PC-3 (cell line): ENCODE data around the gene MAP7. TPM values are rescaled to one million over a fixed set of nuclear protein-coding genes. Genes with fewer than 3 reads are reported as not detected.
"Not testable (repeated sequence)": the region's sequence is repeated elsewhere in the genome, so short reads cannot be mapped to it uniquely, and the experiment has no call there.

Experiments
- ATAC-seq: fragments of 200-7000 bp; cut with Tn5 transposase; 2 replicates; pipeline ENCODE4 v1.9.1; 2020; ENCODE audit warnings: mild to moderate bottlenecking, moderate library complexity
- BruUV-seq: library from RNA; stranded (reverse); fragments of 400-500 nt; replicated peaks from 2 replicates; lab custom pipeline; 2021; lab: Mats Ljungman, UMichigan
- CTCF ChIA-PET: fragments of 300-600 bp; sonication (Branson Sonifier 250); formaldehyde crosslinking; loops from one replicate; lab custom pipeline; 2022; ENCODE audit warnings: antibody characterized with exemption; lab: Charles Lee
- POLR2A ChIA-PET: fragments of 300-600 bp; sonication (Branson Sonifier 250); formaldehyde crosslinking; loops from one replicate; lab custom pipeline; 2022; ENCODE audit warnings: antibody characterized with exemption; ENCODE audit not compliant: unreplicated experiment; lab: Charles Lee
- DNase-seq: peaks from one replicate; pipeline ENCODE4 v3.0.0-alpha.2; 2015
- H2AFZ ChIP-seq: fragments of 300-600 bp; sonication (generic); 2 replicates; pipeline ENCODE4 v1.6.0; 2016; ENCODE audit warnings: antibody characterized with exemption, low read length
- H3F3A ChIP-seq: fragments of 300-600 bp; sonication (generic); one replicate; pipeline ENCODE4 v1.6.0; 2017; ENCODE audit warnings: antibody characterized with exemption, low read length, control low read depth, mild to moderate bottlenecking; ENCODE audit not compliant: unreplicated experiment
- H3K27ac ChIP-seq: fragments of 300-600 bp; sonication (generic); 2 replicates; pipeline ENCODE4 v1.5.1; 2016; ENCODE audit warnings: mild to moderate bottlenecking, low read length
- H3K27me3 ChIP-seq: fragments of 300-600 bp; sonication (generic); 2 replicates; pipeline ENCODE4 v1.6.1; 2016; ENCODE audit warnings: low read length, mixed read lengths
- H3K36me3 ChIP-seq: fragments of 300-600 bp; sonication (generic); 2 replicates; pipeline ENCODE4 v1.6.1; 2016; ENCODE audit warnings: low read depth, mixed run types, low read length, mixed read lengths
- H3K4me1 ChIP-seq: fragments of 300-600 bp; sonication (generic); 2 replicates; pipeline ENCODE4 v1.5.1; 2016; ENCODE audit warnings: low read length; ENCODE audit not compliant: insufficient read depth
- H3K4me2 ChIP-seq: fragments of 300-600 bp; sonication (generic); 2 replicates; pipeline ENCODE4 v1.6.0; 2016; ENCODE audit warnings: low read length
- H3K4me3 ChIP-seq: fragments of 300-600 bp; sonication (generic); 2 replicates; pipeline ENCODE4 v1.5.1; 2016; ENCODE audit warnings: mild to moderate bottlenecking, low read length, mixed read lengths
- H3K79me2 ChIP-seq: fragments of 300-600 bp; sonication (generic); 2 replicates; pipeline ENCODE4 v1.6.1; 2017; ENCODE audit warnings: low read length, mixed read lengths
- H3K9ac ChIP-seq: fragments of 300-600 bp; sonication (generic); 2 replicates; pipeline ENCODE4 v1.6.0; 2016; ENCODE audit warnings: mild to moderate bottlenecking, low read length
- H3K9me2 ChIP-seq: fragments of 300-600 bp; sonication (generic); replicated peaks from 2 replicates; pipeline ENCODE4 v1.6.1; 2016; ENCODE audit warnings: mixed run types, low read length, mixed read lengths
- H3K9me3 ChIP-seq: fragments of 300-600 bp; sonication (generic); 2 replicates; pipeline ENCODE4 v1.6.1; 2016; ENCODE audit warnings: low read length, mixed read lengths
- H4K20me1 ChIP-seq: fragments of 300-600 bp; sonication (generic); 2 replicates; pipeline ENCODE4 v1.6.1; 2016; ENCODE audit warnings: low read length, mixed read lengths
- EZH2 ChIP-seq: fragments of 300-600 bp; sonication (generic); IDR thresholded peaks from one replicate; pipeline ENCODE4 v1.6.1; 2017; ENCODE audit warnings: antibody characterized with exemption, mild to moderate bottlenecking, low read length; ENCODE audit not compliant: unreplicated experiment
- EZH2phosphoT487 ChIP-seq: fragments of 300-600 bp; sonication (generic); IDR thresholded peaks from 2 replicates; pipeline ENCODE4 v1.6.1; 2018; ENCODE audit warnings: mild to moderate bottlenecking, antibody characterized with exemption, low read length, borderline replicate concordance
- intact Hi-C: fragments of 100-400 bp; cut with micrococcal nuclease; formaldehyde crosslinking; loops from 2 replicates; pipeline ENCODE4 v1.9.0; 2023
- total RNA-seq: library from RNA; depleted of rRNA; stranded (reverse); fragments of >200 nt; gene quantifications from 2 replicates; pipeline ENCODE4 v1.2.3, GENCODE V29; 2014
- TF ChIP-seq, protein P1 (sequence below): fragments of 300-600 bp; sonication (generic); conservative IDR thresholded peaks from 2 replicates; pipeline ENCODE4 v1.5.1; 2017; ENCODE audit warnings: antibody characterized with exemption, low read depth, mild to moderate bottlenecking, low read length

Gene MAP7
- total RNA-seq, 1 experiment from 2014 or later = 13.9 TPM

DNA sequence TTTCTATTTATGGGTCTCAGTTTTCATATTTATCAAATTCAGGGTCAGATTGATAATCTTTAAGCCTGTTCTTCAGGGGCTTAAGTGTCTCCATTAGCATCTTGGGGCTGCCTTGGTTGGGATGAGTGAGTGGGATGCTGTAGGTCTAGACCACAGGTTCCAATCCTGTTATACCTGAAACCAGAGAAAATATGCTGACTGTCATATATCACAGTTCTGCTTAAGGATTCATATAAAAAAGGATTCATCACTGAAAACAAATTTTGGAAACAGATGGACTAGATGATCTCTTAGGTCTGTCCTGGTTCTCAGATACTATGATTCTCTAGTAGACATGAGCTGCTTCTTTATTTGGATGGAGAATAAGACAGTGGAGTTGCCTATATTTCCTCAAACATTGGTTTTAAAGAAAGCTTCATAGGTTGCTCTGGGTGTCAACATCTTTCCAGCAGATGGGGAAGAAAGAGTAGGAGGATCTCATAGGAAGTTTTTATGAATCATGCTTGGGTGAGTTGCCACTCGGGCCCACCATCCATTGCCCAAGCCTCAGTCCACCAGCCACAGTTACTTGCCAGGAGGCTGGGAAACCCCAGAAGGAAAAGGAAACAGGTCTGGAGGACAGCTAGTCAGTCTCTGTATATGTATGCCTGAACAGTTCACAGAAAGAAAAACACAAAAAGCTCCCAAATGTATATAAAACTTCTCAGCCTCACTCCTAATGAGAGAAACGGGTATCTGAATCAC, 42.9 kb upstream of the MAP7 start:
- Histone ChIP-seq H3K9me3 (no peaks in the 10 kb centered on the region), H3K4me1 (peaks cover 17% of the 10 kb centered on the region), H3K4me3 (no peak overlapping the region), H3K27ac (peak overlapping the region; percentile 69), H3K36me3 (no peaks in the 10 kb centered on the region), H4K20me1 (no peaks in the 10 kb centered on the region), H3K79me2 (no peaks in the 10 kb centered on the region), H3F3A (no peaks in the 10 kb centered on the region), H3K27me3 (no peaks in the 10 kb centered on the region), H3K9ac (0 out of 2 replicates have a peak overlapping the region, but pooled peaks have one; percentile 10), H3K9me2 (no peaks in the 10 kb centered on the region), H2AFZ (no peak overlapping the region), H3K4me2 (peak overlapping the region; percentile 41)
- intact Hi-C loops = no loop called here
- ATAC-seq (no peak), DNase-seq (no peak)
- POLR2A ChIA-PET = no interaction called here
- BruUV-seq = no TSS peak
- TF ChIP-seq EZH2 = no peak
- TF ChIP-seq EZH2phosphoT487 = no peak
- TF ChIP-seq, protein P1, sequence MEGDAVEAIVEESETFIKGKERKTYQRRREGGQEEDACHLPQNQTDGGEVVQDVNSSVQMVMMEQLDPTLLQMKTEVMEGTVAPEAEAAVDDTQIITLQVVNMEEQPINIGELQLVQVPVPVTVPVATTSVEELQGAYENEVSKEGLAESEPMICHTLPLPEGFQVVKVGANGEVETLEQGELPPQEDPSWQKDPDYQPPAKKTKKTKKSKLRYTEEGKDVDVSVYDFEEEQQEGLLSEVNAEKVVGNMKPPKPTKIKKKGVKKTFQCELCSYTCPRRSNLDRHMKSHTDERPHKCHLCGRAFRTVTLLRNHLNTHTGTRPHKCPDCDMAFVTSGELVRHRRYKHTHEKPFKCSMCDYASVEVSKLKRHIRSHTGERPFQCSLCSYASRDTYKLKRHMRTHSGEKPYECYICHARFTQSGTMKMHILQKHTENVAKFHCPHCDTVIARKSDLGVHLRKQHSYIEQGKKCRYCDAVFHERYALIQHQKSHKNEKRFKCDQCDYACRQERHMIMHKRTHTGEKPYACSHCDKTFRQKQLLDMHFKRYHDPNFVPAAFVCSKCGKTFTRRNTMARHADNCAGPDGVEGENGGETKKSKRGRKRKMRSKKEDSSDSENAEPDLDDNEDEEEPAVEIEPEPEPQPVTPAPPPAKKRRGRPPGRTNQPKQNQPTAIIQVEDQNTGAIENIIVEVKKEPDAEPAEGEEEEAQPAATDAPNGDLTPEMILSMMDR = no peak
- CTCF ChIA-PET = interaction anchor here (1.0 kb wide), 1 partner anchor 199 kb away, joined by 5 read pairs; the partner anchor contains the start of gene MAP3K5

DNA sequence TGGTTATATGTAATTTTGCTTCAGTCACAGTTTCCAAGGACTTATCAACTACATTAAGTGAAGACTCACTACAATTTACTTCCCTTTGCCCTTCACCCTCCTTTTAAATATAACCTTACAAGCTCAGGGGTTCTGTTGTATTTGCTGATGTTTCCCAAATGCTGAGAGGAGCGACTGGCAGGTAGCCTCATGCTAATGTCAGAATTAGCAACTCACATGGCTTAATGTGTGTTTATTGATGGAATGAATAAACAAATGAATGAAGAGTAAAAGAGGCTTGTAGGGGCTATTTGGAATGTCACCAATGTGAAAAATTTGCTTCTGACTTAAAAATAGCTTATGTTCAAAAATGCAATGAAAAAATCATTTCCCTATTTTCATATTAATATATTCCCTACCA, 41.4 kb upstream of the MAP7 start:
- H3K36me3 ChIP-seq = no peaks in the 10 kb centered on the region
- TF ChIP-seq, protein P1 = no peak
- TF ChIP-seq EZH2phosphoT487 (no peak), EZH2 (no peak)
- H3K79me2 ChIP-seq = no peaks in the 10 kb centered on the region
- no peak overlapping the region for H3K9ac ChIP-seq
- H4K20me1 ChIP-seq = no peaks in the 10 kb centered on the region
- ChIA-PET CTCF (no interaction called here), POLR2A (no interaction called here)
- H3F3A ChIP-seq = no peaks in the 10 kb centered on the region
- no peak for DNase-seq
- H3K9me2 ChIP-seq = no peaks in the 10 kb centered on the region
- no peak overlapping the region for H3K27ac ChIP-seq
- intact Hi-C loops = no loop called here
- no TSS peak for BruUV-seq
- no peak overlapping the region for H2AFZ ChIP-seq
- no peak for ATAC-seq
- H3K4me3 ChIP-seq = no peak overlapping the region
- H3K4me1 ChIP-seq = peaks cover 17% of the 10 kb centered on the region
- H3K9me3 ChIP-seq = no peaks in the 10 kb centered on the region
- H3K4me2 ChIP-seq = no peak overlapping the region
- H3K27me3 ChIP-seq = no peaks in the 10 kb centered on the region

DNA sequence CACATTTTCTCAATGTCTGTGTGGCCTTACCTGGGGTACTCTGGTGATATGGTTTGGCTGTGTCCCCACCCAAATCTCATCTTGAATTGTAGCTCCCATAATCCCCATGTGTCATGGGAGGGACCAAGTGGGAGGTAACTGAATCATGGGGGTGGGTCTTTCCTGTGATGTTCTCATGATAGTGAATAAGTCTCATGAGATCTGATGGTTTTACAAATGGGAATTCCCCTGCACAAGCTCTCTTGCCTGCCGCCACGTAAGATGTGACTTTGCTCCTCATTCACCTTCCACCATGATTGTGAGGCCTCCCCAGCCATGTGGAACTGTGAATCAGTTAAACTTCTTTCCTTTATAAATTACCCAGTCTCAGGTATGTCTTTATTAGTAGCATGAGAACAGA, 40.6 kb upstream of the MAP7 start:
- intact Hi-C loops, BruUV-seq: not testable (repeated sequence)

More for the DNA sequence above, 40.6 kb upstream of the MAP7 start:
- H3K9me2 ChIP-seq, H3K27me3 ChIP-seq, H3K4me3 ChIP-seq, H4K20me1 ChIP-seq, ATAC-seq, H3K9me3 ChIP-seq, H2AFZ ChIP-seq, CTCF ChIA-PET, POLR2A ChIA-PET, H3K9ac ChIP-seq, H3K27ac ChIP-seq, H3K79me2 ChIP-seq, H3F3A ChIP-seq, DNase-seq, H3K4me2 ChIP-seq, H3K36me3 ChIP-seq: not testable (repeated sequence)
- H3K4me1 ChIP-seq = peaks cover 17% of the 10 kb centered on the region
